Ureter (tissue), 1 donor: Measurements from ENCODE around the gene CACNG5. TPM values are rescaled to one million over a fixed set of nuclear protein-coding genes. Genes with fewer than 3 reads are reported as not detected.

Experiments
- DNase-seq: peaks from one replicate; pipeline ENCODE4 v3.0.0-alpha.2; 2020; ENCODE audit warnings: low spot score
- total RNA-seq: library from RNA; stranded (reverse); gene quantifications from one replicate; pipeline ENCODE4 v1.2.4, GENCODE V29; 2023
- donor health status: DM: yes; HTN: yes; CAD: no.

Gene CACNG5, protein sequence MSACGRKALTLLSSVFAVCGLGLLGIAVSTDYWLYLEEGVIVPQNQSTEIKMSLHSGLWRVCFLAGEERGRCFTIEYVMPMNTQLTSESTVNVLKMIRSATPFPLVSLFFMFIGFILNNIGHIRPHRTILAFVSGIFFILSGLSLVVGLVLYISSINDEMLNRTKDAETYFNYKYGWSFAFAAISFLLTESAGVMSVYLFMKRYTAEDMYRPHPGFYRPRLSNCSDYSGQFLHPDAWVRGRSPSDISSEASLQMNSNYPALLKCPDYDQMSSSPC
- not detected for total RNA-seq

DNA sequence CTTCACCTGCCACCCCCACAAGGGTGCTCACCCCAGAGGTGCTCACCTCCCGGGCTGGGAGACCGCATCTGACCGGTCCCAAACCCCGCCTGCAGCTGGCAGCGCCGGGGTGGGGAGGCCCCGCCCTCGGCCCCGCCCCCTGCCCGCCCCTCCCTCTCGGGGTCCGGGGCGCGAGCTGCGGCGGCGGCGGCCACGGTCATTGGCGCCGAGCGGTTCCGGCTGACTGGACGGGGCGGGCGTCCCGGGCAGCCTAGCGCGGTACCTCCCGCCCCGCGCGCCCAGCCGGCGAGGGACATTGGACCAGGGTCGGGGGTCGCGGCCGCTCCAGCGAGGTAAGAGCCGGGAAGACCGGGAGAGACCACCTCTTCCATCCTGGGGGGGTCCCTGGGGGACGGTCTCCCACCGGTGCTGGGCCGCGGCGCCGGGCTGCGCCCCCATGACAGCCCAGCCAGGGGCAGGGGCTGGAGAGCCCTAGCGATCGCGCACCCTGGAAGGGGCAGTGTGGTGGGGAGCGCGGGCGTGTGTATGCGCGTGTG, at the start of gene CACNG5:
Gene CACNG5, plus strand, starts transcription at position 199 of the 536 bp plus-strand sequence. CDS start 42,216 bp downstream, outside the sequence.
- no peak for DNase-seq

GRCh38 chr17:66786107-66786506, 48.8 kb upstream of the CACNG5 start:
- no peak for DNase-seq

DNA sequence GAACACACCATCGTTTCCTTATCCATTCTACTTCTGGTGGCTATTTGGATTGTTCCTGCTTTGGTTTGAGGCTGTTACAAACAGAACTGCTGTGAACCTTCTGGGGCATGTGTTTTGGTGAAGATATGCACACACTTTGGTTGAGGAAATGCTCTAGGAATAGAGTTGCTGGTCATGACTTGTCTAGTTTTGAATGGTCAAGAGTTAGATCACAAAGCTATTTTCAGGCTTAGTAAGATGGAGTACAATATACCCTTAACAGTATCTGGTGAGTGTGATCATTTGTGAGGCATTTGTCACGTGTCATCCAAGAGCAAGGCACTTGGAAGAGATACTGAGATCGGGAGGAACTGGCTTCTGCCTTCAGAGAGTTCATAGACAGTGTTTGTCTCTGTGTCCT, 47.0 kb upstream of the CACNG5 start:
- no peak for DNase-seq

DNA sequence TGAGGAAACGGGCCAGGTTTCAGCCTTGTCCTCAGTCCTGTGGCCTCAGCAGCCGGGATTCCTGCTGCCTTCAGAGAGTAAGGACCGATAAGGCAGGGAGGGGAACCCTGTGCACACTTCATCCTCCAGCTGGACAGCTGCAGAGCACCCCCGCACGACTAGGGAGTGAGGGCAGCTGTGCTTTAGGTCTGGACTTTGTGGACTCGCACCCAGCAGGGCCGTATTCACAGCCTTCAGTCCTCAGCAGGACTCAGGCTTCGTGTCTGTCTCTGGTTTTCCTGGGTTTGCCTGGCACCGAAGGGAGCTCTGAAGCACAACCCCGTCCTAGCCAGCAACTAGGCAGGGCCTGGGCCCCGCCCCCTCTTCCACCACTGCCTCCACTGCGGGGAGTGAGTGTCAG, 45.8 kb upstream of the CACNG5 start:
- no peak for DNase-seq

GRCh38 chr17:66789961-66790437, 44.9 kb upstream of the CACNG5 start:
- DNase-seq, result no peak

DNA sequence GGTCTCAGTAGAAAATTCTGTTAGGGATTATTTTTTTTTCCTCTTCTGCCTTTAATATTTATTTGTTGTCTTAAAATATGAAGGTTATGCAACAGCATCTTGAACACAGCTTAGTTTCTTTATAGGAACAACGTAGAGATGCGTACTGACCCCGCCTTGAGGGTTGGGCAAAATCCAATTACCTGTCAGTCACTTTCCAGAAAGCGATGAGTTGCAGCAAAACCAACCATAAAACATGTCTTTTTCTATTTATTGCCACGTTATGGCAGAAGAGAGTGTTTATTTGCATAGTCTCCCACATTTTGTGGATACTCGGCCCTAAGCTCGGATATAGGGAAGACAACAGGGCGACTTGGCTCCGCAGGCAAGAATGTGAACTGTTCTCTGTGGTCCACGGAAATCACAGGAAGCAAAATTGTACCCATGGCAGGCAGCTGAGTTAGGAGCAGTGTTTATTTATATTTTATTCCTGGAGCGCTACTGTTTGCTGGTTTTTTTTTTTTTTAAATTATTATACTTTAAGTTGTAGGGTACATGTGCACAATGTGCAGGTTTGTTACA, 44.3 kb upstream of the CACNG5 start:
- no peak for DNase-seq

DNA sequence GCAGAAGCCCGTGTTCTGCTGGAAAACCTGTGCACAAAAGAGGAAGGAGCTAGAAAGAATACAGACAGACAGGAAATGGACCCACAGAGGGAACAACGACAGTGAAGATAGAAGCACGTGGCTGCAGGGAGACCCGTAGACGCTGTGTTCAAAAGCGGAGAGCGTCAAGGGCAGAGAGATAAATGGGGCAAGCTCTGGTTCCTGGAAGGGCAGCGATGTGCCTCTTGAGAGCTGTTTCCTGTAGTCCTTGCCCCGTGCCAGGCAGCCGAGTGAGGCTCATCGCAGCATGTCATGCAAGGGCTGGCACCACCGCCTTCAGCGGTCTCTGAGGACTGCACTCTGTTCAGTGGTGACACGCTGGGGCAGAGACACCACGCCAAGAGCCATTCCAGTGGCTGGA, 43.6 kb upstream of the CACNG5 start:
- no peak for DNase-seq

DNA sequence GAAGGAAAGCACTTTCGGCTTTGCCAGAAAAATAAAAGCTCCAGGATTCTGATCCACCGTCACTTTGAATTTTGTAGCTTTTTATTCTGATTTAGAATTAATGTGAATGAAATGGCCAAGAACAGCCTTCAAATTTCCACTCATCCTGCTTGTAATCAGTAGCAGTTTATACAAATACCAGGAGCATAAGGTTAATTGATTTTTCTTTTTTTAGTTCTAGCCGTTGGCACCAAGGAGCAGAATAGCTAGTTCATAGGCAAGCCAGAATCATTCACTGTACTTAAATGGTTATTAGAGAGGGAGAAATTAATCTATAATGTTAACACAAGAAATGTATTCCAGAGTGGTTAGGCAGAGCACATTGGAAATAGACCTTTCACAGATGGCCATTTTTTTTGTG, 41.1 kb upstream of the CACNG5 start:
- DNase-seq, result no peak

DNA sequence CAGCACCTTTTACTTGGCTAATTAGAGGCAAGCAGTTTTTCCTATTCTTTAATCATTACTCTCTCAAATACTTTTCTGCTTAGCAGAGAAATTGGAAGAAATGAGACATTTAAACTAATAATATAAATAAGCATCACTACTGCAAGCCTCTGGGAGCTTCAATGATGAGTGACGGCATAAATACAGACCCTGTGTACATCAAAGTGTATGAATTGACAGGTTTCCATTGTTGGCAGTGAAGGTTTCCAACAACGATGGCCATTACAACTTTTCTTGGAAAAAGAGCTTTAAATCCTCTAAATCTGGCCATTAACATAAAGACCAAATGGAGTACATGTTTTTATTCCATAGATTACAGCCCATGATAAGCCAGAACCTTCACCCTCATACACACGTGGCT, 39.4 kb upstream of the CACNG5 start:
- DNase-seq, result no peak

- no peak for DNase-seq
Observed at GRCh38 chr17:66799849-66800537, 34.9 kb upstream of the CACNG5 start.

GRCh38 chr17:66803474-66803951, 31.4 kb upstream of the CACNG5 start:
- DNase-seq, result no peak

GRCh38 chr17:66805567-66805966, 29.4 kb upstream of the CACNG5 start:
- peak; percentile 58 for DNase-seq

DNA sequence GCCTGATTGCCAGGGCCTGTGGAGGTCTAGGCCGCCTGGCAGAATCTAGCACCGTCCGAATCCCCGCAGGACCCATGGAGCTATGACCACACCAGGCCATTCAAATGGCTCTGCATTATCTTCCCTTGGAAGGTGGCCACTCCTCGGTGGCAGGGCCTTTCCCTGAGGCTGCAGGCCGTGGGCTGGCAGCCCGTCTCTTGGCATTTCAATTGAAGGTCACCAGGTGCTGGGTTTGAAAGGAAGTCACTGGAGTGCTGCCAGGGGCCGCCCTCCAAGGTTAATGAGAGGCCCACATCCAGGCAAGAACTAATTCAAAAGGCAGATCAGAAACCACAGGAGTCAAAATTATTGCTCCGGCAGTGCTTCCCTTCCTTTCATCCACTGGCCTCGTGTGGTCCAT, 27.7 kb upstream of the CACNG5 start:
- no peak for DNase-seq

DNA sequence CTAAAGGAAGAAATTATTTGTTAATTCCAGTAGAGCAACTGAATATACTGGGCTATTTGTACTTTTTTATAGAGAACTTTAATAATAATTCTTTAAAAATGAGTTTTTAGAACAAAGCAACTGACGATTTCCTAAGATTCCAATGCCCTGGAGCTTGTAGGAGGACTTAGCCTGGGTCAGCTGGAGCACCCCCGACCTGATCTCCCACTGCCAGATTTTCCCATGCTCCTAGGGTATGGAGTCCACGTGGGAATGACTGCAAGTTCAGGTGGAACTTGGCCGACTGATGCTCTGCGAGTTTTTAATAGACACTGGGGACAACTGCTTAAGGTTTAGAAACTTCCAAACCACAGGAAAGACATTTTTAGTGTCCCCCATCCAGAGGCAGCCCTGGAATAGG, 25.5 kb upstream of the CACNG5 start:
- DNase-seq, result no peak

DNA sequence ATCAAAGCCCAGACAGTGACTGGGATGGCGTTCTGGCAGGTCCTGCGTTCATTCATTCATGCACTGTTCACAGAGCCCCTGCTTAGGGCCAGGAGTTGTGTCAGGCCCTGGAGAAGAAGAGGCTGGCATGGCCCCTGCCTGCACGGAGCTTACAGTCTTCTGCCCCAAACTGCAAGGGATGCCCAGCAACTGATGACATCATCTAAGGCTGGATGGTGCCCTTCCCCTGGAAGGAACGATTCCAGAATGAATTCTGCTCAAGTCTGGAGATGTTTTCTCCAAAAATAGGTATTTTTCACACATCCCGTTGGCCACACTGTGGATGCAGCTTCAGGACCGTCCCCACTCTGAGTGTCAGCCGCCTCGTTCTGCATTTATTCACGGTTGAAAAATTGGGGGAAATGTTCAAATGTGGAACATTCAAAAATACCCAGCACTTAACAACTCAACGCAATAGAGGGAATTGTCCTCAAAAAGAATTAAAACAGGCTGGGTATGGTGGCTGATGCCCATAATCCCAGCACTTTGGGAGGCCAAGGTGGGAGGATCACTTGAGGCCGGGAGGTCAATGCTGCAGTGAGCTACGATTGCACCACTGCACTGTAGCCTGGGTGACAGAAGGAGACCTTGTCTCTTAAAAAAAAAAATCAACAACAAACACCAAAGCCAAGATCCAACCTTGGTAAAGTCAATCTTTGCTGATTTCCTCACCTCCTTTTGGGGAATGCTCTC, 23.8 kb upstream of the CACNG5 start:
- no peak for DNase-seq

DNA sequence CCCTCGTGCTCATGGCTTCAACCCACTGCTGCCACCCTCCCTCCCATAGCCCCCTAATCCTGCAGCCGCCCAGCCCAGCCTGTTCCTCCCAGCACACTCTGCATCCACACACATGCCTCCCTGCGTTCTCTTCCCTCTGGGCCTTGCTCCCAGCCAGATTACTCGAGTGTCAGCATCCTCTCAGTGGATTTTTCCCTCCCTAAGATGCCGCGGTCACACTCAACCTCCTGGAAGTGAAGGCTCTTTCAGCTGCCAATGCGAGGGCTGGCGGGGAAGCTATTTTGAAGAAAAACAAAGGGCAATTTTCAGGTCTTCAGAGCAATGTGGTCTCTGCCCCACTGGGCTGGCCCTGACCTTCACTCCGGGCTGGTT, 23.2 kb upstream of the CACNG5 start:
- DNase-seq, result no peak

GRCh38 chr17:66812571-66812970, 22.3 kb upstream of the CACNG5 start:
- no peak for DNase-seq

DNA sequence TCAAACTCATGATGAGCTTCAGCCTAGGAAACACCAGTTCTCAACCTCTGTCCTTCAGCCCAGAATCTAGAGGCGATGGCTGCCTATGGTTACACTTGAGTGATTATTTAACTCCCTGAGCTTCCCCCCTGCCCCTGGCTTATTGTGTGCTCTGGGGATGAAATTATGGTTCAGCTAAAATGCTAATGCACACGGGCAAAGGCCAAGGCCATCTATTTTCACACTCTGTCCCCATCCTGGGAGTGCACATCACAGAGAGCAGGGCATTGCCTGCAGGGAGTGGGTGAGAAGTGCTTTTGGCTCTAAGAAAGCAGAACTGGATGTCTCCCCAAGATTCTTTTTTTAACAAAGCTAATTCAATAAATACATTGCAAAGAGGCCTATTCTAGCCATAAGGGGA, 21.6 kb upstream of the CACNG5 start:
- DNase-seq, result no peak

GRCh38 chr17:66814026-66814425, 20.9 kb upstream of the CACNG5 start:
- DNase-seq, result no peak

DNA sequence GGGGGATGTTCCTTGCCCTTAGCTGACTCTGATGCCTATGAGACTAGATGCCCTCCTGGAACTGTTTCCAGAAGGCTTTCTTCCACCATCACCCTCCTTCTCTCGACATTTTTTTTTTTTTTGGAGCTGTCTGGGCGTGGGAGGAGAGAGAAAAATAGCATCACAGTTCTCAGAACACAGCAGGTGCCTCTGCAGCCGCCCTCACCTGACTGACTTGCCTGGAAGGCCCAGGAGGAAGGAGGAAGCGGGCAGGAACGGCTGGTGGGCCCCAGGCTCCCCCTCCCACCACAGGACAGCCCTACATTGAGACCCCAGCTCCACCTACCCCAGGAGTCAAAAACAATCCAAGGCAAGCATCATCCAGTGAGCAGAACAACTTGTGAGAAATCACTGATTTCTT, 20.3 kb upstream of the CACNG5 start:
- DNase-seq, result no peak

- no peak for DNase-seq
Observed at GRCh38 chr17:66817750-66818149, 17.2 kb upstream of the CACNG5 start.

- DNase-seq, result no peak
Observed at GRCh38 chr17:66819466-66819865, 15.5 kb upstream of the CACNG5 start.
